Measurements from ENCODE around the gene SIL1. TPM values are rescaled to one million over a fixed set of nuclear protein-coding genes. Genes with fewer than 3 reads are reported as not detected.

SIL1 gene
- total and polyA plus RNA-seq, 9 of the 15 experiments (the other 6 are each of a cell fraction or from before 2014, with no cell fraction given) = 1.3 to 30.5 (median 18.1) TPM

- TF ChIP-seq FOXP4 (CRISPR knock-in tag; IDR thresholded peaks at IDR 0.05; ENCODE audit: borderline replicate concordance) = no peak
Observed at GRCh38 chr5:138920181-138920580, 278.0 kb downstream of the SIL1 start (continued).

DNA sequence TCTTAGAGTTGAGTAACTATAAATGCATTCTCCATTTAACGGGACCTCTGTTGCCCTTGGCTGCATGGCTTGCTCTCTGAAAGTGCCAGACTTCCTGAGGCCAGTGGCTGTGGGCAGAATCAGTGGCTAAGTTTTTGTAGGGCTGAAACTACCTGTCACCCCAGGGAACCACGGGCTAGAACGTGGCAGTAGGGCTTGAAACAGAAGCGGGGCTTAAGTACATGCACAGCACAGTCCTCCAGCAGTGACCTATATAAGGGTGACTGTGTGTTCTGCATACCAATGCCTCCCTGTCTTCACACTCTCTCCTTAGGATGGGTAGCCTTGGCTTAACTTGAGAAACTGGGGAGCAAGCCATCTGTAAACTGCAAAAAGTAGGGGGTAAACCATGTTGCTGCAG, 279.5 kb downstream of the SIL1 start:
- Histone ChIP-seq H3K4me1 (replicated peaks in 1 of 2; ENCODE audit: control insufficient read depth in 2 of 2, insufficient read depth in 2 of 2, low read length in 2 of 2) (no peaks in the 10 kb centered on the region), H2AFZ (ENCODE audit: low read depth, low read length) (no peak overlapping the region), H3K9ac (ENCODE audit: insufficient read depth in 1 of 2, low read depth in 2 of 2, low read length in 2 of 2) (no peak overlapping the region), H4K20me1 (replicated peaks; ENCODE audit: control insufficient read depth, insufficient read depth, low read length) (no peaks in the 10 kb centered on the region), H3K4me3 (no peak overlapping the region), H3K27me3 (ENCODE audit: control insufficient read depth in 2 of 2, insufficient read depth in 2 of 2, low read length in 2 of 2) (no peaks in the 10 kb centered on the region), H3K79me2 (ENCODE audit: control insufficient read depth, insufficient read depth, low read length) (no peaks in the 10 kb centered on the region), H3K9me3 (replicated peaks; ENCODE audit: control insufficient read depth, insufficient read depth, low read depth, low read length) (no peaks in the 10 kb centered on the region), H3K27ac (ENCODE audit: extremely low read depth, low read depth, low read length) (no peak overlapping the region), H3K9me1 (ENCODE audit: control insufficient read depth, insufficient read depth, low read length) (no peaks in the 10 kb centered on the region), H3K36me3 (ENCODE audit: control insufficient read depth, insufficient read depth, low read length) (peaks cover 6% of the 10 kb centered on the region; the same call in 2 of the 3 replicates), H3K4me2 (ENCODE audit: insufficient read depth, low read length) (no peak overlapping the region)
- in situ Hi-C loops (cut with MboI) = no loop called here
- TF ChIP-seq MTA2 (IDR thresholded peaks at IDR 0.05; ENCODE audit: low read depth) (no peak), ZNF197 (CRISPR knock-in tag; IDR thresholded peaks at IDR 0.05; ENCODE audit: low read depth) (no peak), TEAD1 (CRISPR knock-in tag; IDR thresholded peaks at IDR 0.05) (no peak), ETS1 (conservative IDR thresholded peaks at IDR 0.05; ENCODE audit: control insufficient read depth, low read depth, low read length) (no peak)
- ChIA-PET POLR2A (no interaction called here), CTCF (ENCODE audit: low intra/inter-chr PET ratio) (no interaction called here)
- FAIRE-seq = no peak
- ATAC-seq = no peak
- no peak for DNase-seq (ENCODE audit: extremely low read depth in 1 of 4, low spot score in 3 of 4)
- intact Hi-C loops (cut with micrococcal nuclease) = no loop called here
- 76% methylated on average over 4 of the region's 4 CpGs for WGBS (ENCODE audit: insufficient coverage, low coverage, missing lambda C conversion rate)
- BruUV-seq (replicated peaks) = no TSS peak
